Erythroblast (primary cell): Measurements from ENCODE around the gene ITGA4.

Source experiments
- GATA1 ChIP-seq: IDR thresholded peaks from 2 replicates; pipeline ENCODE4 v1.6.1; 2011; ENCODE audit warnings: low read depth, mild to moderate bottlenecking, control low read depth, low read length, moderate library complexity
- POLR2A ChIP-seq: IDR thresholded peaks from 2 replicates; pipeline ENCODE4 v1.6.1; 2011; ENCODE audit warnings: mild to moderate bottlenecking, low read length

- TF ChIP-seq POLR2A (no peak), GATA1 (no peak)
Measured at GRCh38 chr2:181462033-181462432, 4.8 kb downstream of the ITGA4 start.
